COLO668 (cell line): Measurements from ENCODE around the gene RHOB.
"Not testable (repeated sequence)": the region's sequence is repeated elsewhere in the genome, so short reads cannot be mapped to it uniquely, and the experiment has no call there.

ENCODE experiments used
- DNase-seq: peaks from one replicate; lab custom pipeline; 2025; ENCODE audit not compliant: unreplicated experiment; lab: John Stamatoyannopoulos, UW

The RHOB gene

DNA sequence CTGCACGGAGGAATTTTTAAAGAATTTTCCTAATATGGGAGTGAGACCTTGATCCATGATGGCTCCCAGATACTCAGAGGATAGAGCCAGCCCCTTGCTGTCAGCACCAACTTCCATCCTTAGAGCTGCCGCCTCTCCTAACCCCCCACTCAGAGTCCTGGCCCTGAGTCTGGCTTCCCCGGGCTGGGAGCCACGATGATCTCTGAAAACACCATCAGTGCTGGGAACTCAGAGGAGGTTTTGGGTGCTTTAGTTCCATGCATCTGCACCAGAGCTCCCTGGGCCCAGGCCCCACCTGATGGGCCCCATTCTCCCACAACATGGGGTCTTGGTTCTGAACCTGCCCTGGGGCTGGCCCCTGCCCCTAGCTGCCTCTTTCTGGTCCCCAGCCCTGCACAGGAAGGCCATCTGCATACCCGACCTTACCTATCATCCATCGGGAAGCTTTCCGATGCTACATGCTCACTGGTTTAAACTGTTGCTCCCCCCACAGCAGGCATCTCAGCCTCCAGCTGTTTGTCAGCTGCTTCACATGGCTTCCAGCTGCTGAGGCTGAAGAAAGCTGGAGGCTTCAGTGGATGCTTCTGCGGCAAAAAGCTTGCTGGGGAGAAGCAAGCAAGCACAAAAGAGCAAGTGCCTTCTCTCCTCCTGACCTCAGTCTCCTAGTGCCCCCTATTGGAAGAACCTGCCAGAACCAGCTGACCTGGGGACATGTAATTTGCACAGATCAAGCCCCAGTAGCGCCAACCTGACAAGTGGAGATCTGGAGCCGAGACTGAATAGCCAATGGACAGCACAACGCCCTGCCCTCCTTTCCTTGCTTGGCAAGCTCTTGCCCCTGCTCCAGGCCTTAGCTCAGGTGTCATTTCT is 24.2 kb upstream of the RHOB start:
- no peak for DNase-seq

DNA sequence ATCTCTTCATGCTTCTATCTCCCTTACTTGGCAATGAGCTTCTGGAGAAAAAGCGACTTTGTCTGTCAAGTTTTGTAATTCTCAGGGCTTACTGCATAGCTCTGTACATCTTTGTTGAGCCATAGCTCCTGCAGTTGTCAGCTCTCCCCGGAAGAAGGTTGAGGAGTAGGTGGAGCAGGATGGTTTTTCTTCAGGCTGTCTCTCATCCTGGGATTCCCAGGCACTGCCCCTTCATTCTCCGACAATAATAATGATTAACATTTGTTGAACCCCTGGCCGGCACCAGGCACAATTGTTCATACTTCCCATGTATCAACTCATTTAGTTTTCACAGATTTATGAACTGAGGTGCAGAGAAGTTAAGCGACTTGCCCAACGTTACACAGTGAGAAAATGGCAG is 23.5 kb upstream of the RHOB start:
- no peak for DNase-seq

DNA sequence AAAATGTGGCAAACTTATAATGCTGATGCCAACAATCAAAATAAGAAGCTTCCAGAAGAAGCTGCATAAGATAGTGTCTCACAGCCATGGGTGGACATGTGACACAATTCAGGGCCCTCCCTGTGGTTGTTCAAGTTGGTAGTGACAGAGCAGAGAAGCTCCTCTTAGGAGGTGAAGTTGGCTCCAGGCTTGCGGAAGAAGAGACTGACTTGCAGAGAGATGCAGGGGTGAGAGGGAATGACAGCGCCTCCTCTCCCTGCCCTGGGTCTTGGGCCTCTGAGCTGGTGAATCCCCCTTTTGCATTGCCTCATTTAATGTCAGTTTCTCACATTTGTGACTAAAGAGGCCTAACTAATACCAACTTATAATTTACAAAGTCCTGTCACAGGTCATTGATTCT is 23.0 kb upstream of the RHOB start:
- DNase-seq = no peak

GRCh38 chr2:20424300-20425290 is 22.3 kb upstream of the RHOB start:
- no peak for DNase-seq

DNA sequence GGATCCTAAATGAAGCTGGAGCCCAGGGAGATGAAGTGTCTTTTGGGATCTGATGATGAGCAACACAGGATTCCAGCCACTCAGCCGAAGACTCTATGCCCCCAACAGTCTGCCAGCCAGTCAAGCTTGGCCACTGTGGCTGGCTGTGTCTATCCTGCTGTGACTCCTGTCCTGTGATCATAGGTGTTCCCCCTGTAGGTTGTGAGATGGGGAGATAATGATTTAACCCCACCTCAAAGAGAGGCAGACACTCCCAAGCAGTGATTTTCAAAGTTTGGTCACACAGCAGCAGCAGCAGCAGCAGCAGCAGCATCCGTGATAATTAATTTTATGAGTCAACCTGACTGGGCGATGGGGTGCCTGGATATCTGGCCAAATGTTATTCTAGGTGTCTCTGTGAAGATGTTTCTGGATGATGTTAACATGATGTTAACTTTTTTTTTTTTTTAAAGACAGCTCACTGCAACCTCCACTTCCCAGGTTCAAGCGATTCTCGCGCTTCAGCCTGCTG is 21.4 kb upstream of the RHOB start:
- DNase-seq = no peak

- DNase-seq = no peak
Observed at GRCh38 chr2:20425884-20426283, 21.0 kb upstream of the RHOB start.

- DNase-seq = no peak
Observed at GRCh38 chr2:20427931-20428526, 18.8 kb upstream of the RHOB start.

GRCh38 chr2:20428717-20429490 is 18.0 kb upstream of the RHOB start:
- no peak for DNase-seq

GRCh38 chr2:20429528-20429927 is 17.3 kb upstream of the RHOB start:
- no peak for DNase-seq

GRCh38 chr2:20430035-20430434 is 16.8 kb upstream of the RHOB start:
- DNase-seq = no peak

GRCh38 chr2:20430461-20431300 is 16.2 kb upstream of the RHOB start:
- no peak for DNase-seq

- no peak for DNase-seq
Observed at GRCh38 chr2:20431301-20431698, 15.6 kb upstream of the RHOB start.

- no peak for DNase-seq
Observed at GRCh38 chr2:20431772-20432171, 15.1 kb upstream of the RHOB start.

- DNase-seq = no peak
Observed at GRCh38 chr2:20432714-20433113, 14.2 kb upstream of the RHOB start.

GRCh38 chr2:20433249-20433648 is 13.6 kb upstream of the RHOB start:
- no peak for DNase-seq

- no peak for DNase-seq
Observed at GRCh38 chr2:20433946-20434553, 12.8 kb upstream of the RHOB start.

- no peak for DNase-seq
Observed at GRCh38 chr2:20434588-20435294, 12.1 kb upstream of the RHOB start.

GRCh38 chr2:20435456-20435855 is 11.4 kb upstream of the RHOB start:
- not testable (repeated sequence) for DNase-seq
